Frontal cortex (tissue), 4 donors: ENCODE data around the gene ZC3HAV1. TPM values are rescaled to one million over a fixed set of nuclear protein-coding genes. Genes with fewer than 3 reads are reported as not detected.
"Not testable (repeated sequence)": the region's sequence is repeated elsewhere in the genome, so short reads cannot be mapped to it uniquely, and the experiment has no call there.

Source experiments
- DNase-seq, 2 donors: peaks; one replicate each; pipeline ENCODE4 v3.0.0; 2012; ENCODE audit warnings: low spot score in 2 of 2
- FAIRE-seq: peaks from 2 replicates; lab custom pipeline; 2012; peaks lifted over from hg19 to GRCh38; lab: Jason Lieb, UNC
- total RNA-seq: library from RNA; depleted of rRNA; stranded (reverse); fragments of >200 nt; gene quantifications from one replicate; pipeline ENCODE4 v1.2.3, GENCODE V29; 2014
- donor health status: control.
- donor health status: control.
- donor health status: control.

Gene ZC3HAV1
- 4.1 TPM for total RNA-seq

- DNase-seq (peak; percentile 59 to 80), FAIRE-seq (no peak)
Measured at GRCh38 chr7:139109188-139109982, at the start of gene ZC3HAV1. TSS of gene ZC3HAV1 (minus strand) at chr7:139109720. CDS start at chr7:139109331, 389 bp downstream.

- DNase-seq = no peak
- FAIRE-seq = no peak
Measured at GRCh38 chr7:139153832-139154231, 44.3 kb upstream of the ZC3HAV1 start.

- FAIRE-seq = no peak
- no peak for DNase-seq
Measured at GRCh38 chr7:139152149-139152548, 42.6 kb upstream of the ZC3HAV1 start.

GRCh38 chr7:139139150-139139549 lies 29.6 kb upstream of the ZC3HAV1 start:
- FAIRE-seq = no peak
- no peak for DNase-seq

GRCh38 chr7:139133335-139134139 lies 24.0 kb upstream of the ZC3HAV1 start:
- FAIRE-seq (no peak), DNase-seq (peak; percentile 43 to 63)

GRCh38 chr7:139132887-139133286 lies 23.4 kb upstream of the ZC3HAV1 start:
- FAIRE-seq = no peak
- no peak for DNase-seq

- no peak for DNase-seq
- FAIRE-seq = no peak
Measured at GRCh38 chr7:139131601-139132041, 22.1 kb upstream of the ZC3HAV1 start.

- not testable (repeated sequence) for DNase-seq, FAIRE-seq
Measured at GRCh38 chr7:139129814-139130213, 20.3 kb upstream of the ZC3HAV1 start.

- no peak for FAIRE-seq
- no peak for DNase-seq
Measured at GRCh38 chr7:139127648-139128047, 18.1 kb upstream of the ZC3HAV1 start.

- FAIRE-seq (no peak), DNase-seq (no peak)
Measured at GRCh38 chr7:139125657-139126056, 16.1 kb upstream of the ZC3HAV1 start.

GRCh38 chr7:139124995-139125394 lies 15.5 kb upstream of the ZC3HAV1 start:
- not testable (repeated sequence) for FAIRE-seq, DNase-seq

- no peak for FAIRE-seq
Measured at GRCh38 chr7:139124084-139124914, 14.8 kb upstream of the ZC3HAV1 start.

GRCh38 chr7:139119486-139119849 lies 9.9 kb upstream of the ZC3HAV1 start:
- FAIRE-seq (no peak), DNase-seq (no peak)

More at GRCh38 chr7:139124084-139124914, 14.8 kb upstream of the ZC3HAV1 start:
- DNase-seq = no peak

GRCh38 chr7:139118805-139119485 lies 9.4 kb upstream of the ZC3HAV1 start:
- DNase-seq (no peak), FAIRE-seq (no peak)

- FAIRE-seq (no peak), DNase-seq (no peak)
Measured at GRCh38 chr7:139118234-139118804, 8.8 kb upstream of the ZC3HAV1 start.

- no peak for DNase-seq
- no peak for FAIRE-seq
Measured at GRCh38 chr7:139117599-139118233, 8.2 kb upstream of the ZC3HAV1 start.

- DNase-seq (no peak), FAIRE-seq (no peak)
Measured at GRCh38 chr7:139116999-139117398, 7.5 kb upstream of the ZC3HAV1 start.

- DNase-seq = no peak
- no peak for FAIRE-seq
Measured at GRCh38 chr7:139115104-139115503, 5.6 kb upstream of the ZC3HAV1 start.

- DNase-seq (no peak), FAIRE-seq (no peak)
Measured at GRCh38 chr7:139114585-139114984, 5.1 kb upstream of the ZC3HAV1 start.
